HepG2 (cell line): ENCODE results near the gene DAPK1. TPM values are rescaled to one million over a fixed set of nuclear protein-coding genes. Genes with fewer than 3 reads are reported as not detected.

ENCODE experiments used
- ATAC-seq: fragments of 200-7000 bp; cut with Tn5 transposase; 3 replicates; pipeline ENCODE4 v1.9.1; 2020; ENCODE audit warnings: mild to moderate bottlenecking, moderate library complexity
- BruUV-seq: library from RNA; stranded (reverse); fragments of 400-500 nt; replicated peaks from 2 replicates; lab custom pipeline; 2021; lab: Mats Ljungman, UMichigan
- CTCF ChIA-PET: fragments of 300-600 bp; formaldehyde crosslinking; extraction: SDS; loops from one replicate; lab custom pipeline; 2021; ENCODE audit warnings: low total read pairs, inconsistent platforms, low intra/inter-chr PET ratio; lab: Yijun Ruan, JAX
- POLR2A ChIA-PET: fragments of 350-600 bp; sonication (Branson Sonifier 250); formaldehyde crosslinking; loops from one replicate; lab custom pipeline; 2020; ENCODE audit warnings: antibody characterized with exemption, inconsistent platforms; lab: Yijun Ruan, JAX
- DNase-seq: peaks from one replicate; pipeline ENCODE4 v3.0.0-alpha.2; 2015; ENCODE audit warnings: low spot score
- FAIRE-seq: peaks from 3 replicates; lab custom pipeline; 2011; peaks lifted over from hg19 to GRCh38; lab: Jason Lieb, UNC
- H2AFZ ChIP-seq: one replicate; pipeline ENCODE4 v1.6.1; 2011; ENCODE audit warnings: low read length, inconsistent platforms
- H3K27ac ChIP-seq: fragments of 300-600 bp; 3 replicates; pipeline ENCODE4 v1.8.0; 2011; ENCODE audit warnings: mixed run types, mild to moderate bottlenecking, mixed read lengths, low read length, inconsistent platforms; ENCODE audit not compliant: insufficient read depth; ENCODE audit errors: extremely low read length
- H3K27me3 ChIP-seq, 2 experiments: fragments of 200-600 bp in 1 of 2; 2 replicates in 1 of 2; 3 replicates in 1 of 2; pipeline versions ENCODE4 v1.6.0 to v1.8.0; 2011; ENCODE audit warnings: low read length in 2 of 2, mild to moderate bottlenecking in 2 of 2, moderate library complexity in 2 of 2, inconsistent platforms in 1 of 2; ENCODE audit not compliant: insufficient read depth in 2 of 2, control insufficient read depth in 1 of 2
- H3K36me3 ChIP-seq, 2 experiments: fragments of 200-600 bp in 1 of 2; replicated peaks in 1 of 2; 2 replicates in 1 of 2; 3 replicates in 1 of 2; pipeline versions ENCODE4 v1.5.1 to v1.8.0; 2011; ENCODE audit warnings: low read length in 2 of 2, inconsistent platforms in 1 of 2; ENCODE audit not compliant: insufficient read depth in 2 of 2, control insufficient read depth in 1 of 2
- H3K4me1 ChIP-seq: 2 replicates; pipeline ENCODE4 v1.5.1; 2012; ENCODE audit warnings: low read length, inconsistent platforms; ENCODE audit not compliant: insufficient read depth
- H3K4me2 ChIP-seq: 2 replicates; pipeline ENCODE4 v1.6.0; 2011; ENCODE audit warnings: low read depth, low read length, inconsistent platforms
- H3K4me3 ChIP-seq, 3 experiments: fragments of 200-600 bp in 1 of 3; sonication (generic), shearing (Covaris generic) in 1 of 3; replicated peaks in 1 of 3; 2 replicates each; pipeline ENCODE4 v1.5.1; 2011 to 2016; ENCODE audit warnings: low read length in 3 of 3, inconsistent platforms in 2 of 3, low read depth in 2 of 3, mild to moderate bottlenecking in 2 of 3, control low read depth in 1 of 3, mixed read lengths in 1 of 3; ENCODE audit not compliant: insufficient read depth in 1 of 3
- H3K79me2 ChIP-seq: one replicate; pipeline ENCODE4 v1.6.1; 2011; ENCODE audit warnings: low read length, inconsistent platforms; ENCODE audit not compliant: insufficient read depth
- H3K9ac ChIP-seq: 2 replicates; pipeline ENCODE4 v1.6.0; 2011; ENCODE audit warnings: mild to moderate bottlenecking, low read depth, low read length, inconsistent platforms; ENCODE audit not compliant: insufficient read depth
- H3K9me3 ChIP-seq: 2 replicates; pipeline ENCODE4 v1.5.1; 2012; ENCODE audit warnings: mild to moderate bottlenecking, low read length
- H4K20me1 ChIP-seq: 2 replicates; pipeline ENCODE4 v1.6.0; 2011; ENCODE audit warnings: inconsistent platforms, mild to moderate bottlenecking, low read length, moderate library complexity; ENCODE audit not compliant: insufficient read depth
- CCDC6 ChIP-seq: sonication (generic); formaldehyde crosslinking; IDR thresholded peaks from 2 replicates; pipeline ENCODE4 v1.8.1; 2022; ENCODE audit warnings: mild to moderate bottlenecking, missing genetic modification reagents, moderate library complexity
- KLF9 ChIP-seq: IDR thresholded peaks from 2 replicates; pipeline ENCODE4 v1.6.1; 2016; ENCODE audit warnings: low read depth
- RCOR2 ChIP-seq: IDR thresholded peaks from 2 replicates; pipeline ENCODE4 v1.6.1; 2016; ENCODE audit warnings: missing biosample characterization, missing genetic modification reagents
- SIN3B ChIP-seq: fragments of 150-350 bp; IDR thresholded peaks from 2 replicates; pipeline ENCODE4 v1.6.1; 2014; ENCODE audit warnings: low read length
- SMARCE1 ChIP-seq: fragments of 450-650 bp; IDR thresholded peaks from 2 replicates; pipeline ENCODE4 v1.6.1; 2017; ENCODE audit warnings: borderline replicate concordance
- TMF1 ChIP-seq: sonication (generic); formaldehyde crosslinking; IDR thresholded peaks from 2 replicates; pipeline ENCODE4 v1.8.1; 2022; ENCODE audit warnings: low read depth, missing genetic modification reagents
- ZMYM4 ChIP-seq: sonication (generic); formaldehyde crosslinking; IDR thresholded peaks from 2 replicates; pipeline ENCODE4 v1.8.1; 2023; ENCODE audit warnings: mild to moderate bottlenecking, missing genetic modification reagents
- ZNF143 ChIP-seq: sonication (generic); formaldehyde crosslinking; IDR thresholded peaks from 2 replicates; pipeline ENCODE4 v1.4.0; 2020; ENCODE audit warnings: missing genetic modification reagents
- ZNF615 ChIP-seq: sonication (generic); formaldehyde crosslinking; IDR thresholded peaks from 2 replicates; pipeline ENCODE4 v1.5.0; 2020; ENCODE audit warnings: mild to moderate bottlenecking, missing genetic modification reagents, borderline replicate concordance
- ZSCAN30 ChIP-seq: sonication (generic); formaldehyde crosslinking; IDR thresholded peaks from 2 replicates; pipeline ENCODE4 v1.5.0; 2020; ENCODE audit warnings: mild to moderate bottlenecking, missing genetic modification reagents
- WGBS: methylation state at CpG from one replicate; pipeline ENCODE4 v1.1.6; 2017; ENCODE audit warnings: low lambda C conversion rate; 5-methylcytosine and 5-hydroxymethylcytosine counted together
- in situ Hi-C: cut with HindIII; loops from 2 replicates; pipeline ENCODE4 v1.10.0; 2017; ENCODE audit warnings: low pct_unique_long_range_greater_than_20kb; ENCODE audit not compliant: extremely low pct_ligation_motif_present
- intact Hi-C: fragments of 100-400 bp; cut with micrococcal nuclease; formaldehyde crosslinking; loops from one replicate; pipeline ENCODE4 v1.10.0; 2022; ENCODE audit not compliant: unreplicated experiment
- polyA plus RNA-seq, 8 experiments: library from polyadenylated mRNA; depleted of rRNA in 3 of 8; stranded (reverse) in 7 of 8; unstranded in 1 of 8; fragments of >200 nt; fragmentation: Illumina TruSeq in 4 of 8; extraction: Trizol in 4 of 8; gene quantifications; 2 replicates each; pipeline versions ENCODE4 v1.2.1 to v1.2.3, GENCODE V29; 2011 to 2016; ENCODE audit warnings: low read depth in 4 of 8, missing spikeins in 1 of 8, mixed read lengths in 1 of 8; ENCODE audit not compliant: insufficient read depth in 1 of 8
- total RNA-seq, 5 experiments: library from RNA; depleted of rRNA; stranded (reverse); fragments of >200 nt; fragmentation: Illumina TruSeq; extraction: Trizol; gene quantifications; 2 replicates each; pipeline ENCODE4 v1.2.3, GENCODE V29; 2016; ENCODE audit warnings: low read depth in 1 of 5
- TF ChIP-seq, protein P1 (sequence below): sonication (generic); formaldehyde crosslinking; IDR thresholded peaks from 2 replicates; pipeline ENCODE4 v1.4.0; 2020; ENCODE audit warnings: low read depth, mild to moderate bottlenecking, missing genetic modification reagents
- TF ChIP-seq, protein P2 (sequence below): IDR thresholded peaks from 2 replicates; pipeline ENCODE4 v1.6.1; 2018; ENCODE audit warnings: missing genetic modification reagents, mild to moderate bottlenecking, missing compliant biosample characterization
- TF ChIP-seq, protein P3 (sequence below): sonication (generic); formaldehyde crosslinking; IDR thresholded peaks from 2 replicates; pipeline ENCODE4 v1.4.0; 2020; ENCODE audit warnings: mild to moderate bottlenecking, missing genetic modification reagents, borderline replicate concordance
- TF ChIP-seq, protein P4 (sequence below): sonication (generic); formaldehyde crosslinking; IDR thresholded peaks from 2 replicates; pipeline ENCODE4 v1.8.1; 2023; ENCODE audit warnings: mild to moderate bottlenecking, inconsistent platforms, moderate library complexity, missing genetic modification reagents, borderline replicate concordance
- TF ChIP-seq, protein P5 (sequence below): sonication (generic); formaldehyde crosslinking; IDR thresholded peaks from 2 replicates; pipeline ENCODE4 v1.4.0; 2020; ENCODE audit warnings: missing genetic modification reagents, low read depth, mild to moderate bottlenecking, borderline replicate concordance

The DAPK1 gene
- total and polyA plus RNA-seq, 2 of the 13 experiments (the other 11 are each of a cell fraction or from before 2014, with no cell fraction given) = 35.7 to 35.9 TPM

DNA sequence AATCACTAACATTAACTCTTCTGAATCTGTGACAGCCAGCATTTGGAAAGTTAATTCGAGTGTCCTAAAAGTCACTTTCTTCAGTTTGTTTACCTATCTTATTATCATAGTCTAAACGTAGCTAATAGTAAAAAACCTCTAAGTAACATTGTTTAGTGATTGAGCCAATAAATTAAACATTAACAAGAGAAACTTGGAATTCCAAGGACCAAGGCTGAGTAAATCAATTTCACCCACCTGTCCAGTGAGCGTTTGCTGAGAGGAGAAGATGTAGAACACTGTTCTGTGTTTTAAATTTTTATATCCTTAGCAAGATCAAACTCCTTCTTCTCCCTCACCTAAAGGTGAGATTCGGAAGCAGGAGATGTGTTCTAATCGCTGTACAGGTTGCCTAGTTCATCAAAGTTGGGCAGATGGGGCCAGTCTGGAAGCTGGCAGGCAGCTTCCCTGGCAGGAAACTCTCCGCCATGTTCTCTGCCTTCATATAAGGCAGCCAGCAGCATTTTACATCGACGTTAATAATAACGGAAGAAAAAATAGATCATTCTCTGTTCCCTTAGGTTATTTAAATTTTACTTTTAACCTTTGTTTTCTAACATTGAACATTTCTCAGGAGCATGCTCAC lies 89.2 kb downstream of the DAPK1 start:
- no peak overlapping the region for H3K4me3 ChIP-seq
- H3K27me3 ChIP-seq = no peaks in the 10 kb centered on the region
- no peak overlapping the region for H2AFZ ChIP-seq
- no peaks in the 10 kb centered on the region for H3K9me3 ChIP-seq
- FAIRE-seq (no peak), ATAC-seq (no peak), DNase-seq (no peak)
- H3K9ac ChIP-seq = no peak overlapping the region
- intact Hi-C loops (no loop called here), in situ Hi-C loops (no loop called here)
- peaks cover 11% of the 10 kb centered on the region for H3K79me2 ChIP-seq
- peaks cover 33% of the 10 kb centered on the region for H3K4me1 ChIP-seq
- H3K36me3 ChIP-seq = no peaks in the 10 kb centered on the region; a peak in 1 of 5 replicates
- no peaks in the 10 kb centered on the region for H4K20me1 ChIP-seq
- ChIA-PET POLR2A (interaction anchor here (2.1 kb wide), 1 partner anchor 26 kb away, joined by 7 read pairs; no protein-coding TSS in a partner anchor), CTCF (no interaction called here)
- 78% methylated on average over 9 of the region's 9 CpGs for WGBS
- no TSS peak for BruUV-seq
- no peak overlapping the region for H3K4me2 ChIP-seq
- H3K27ac ChIP-seq = no peak overlapping the region
- TF ChIP-seq TMF1 (no peak), SMARCE1 (no peak), SIN3B (no peak), ZNF143 (CRISPR knock-in tag) (no peak), ZNF615 (CRISPR knock-in tag) (no peak), CCDC6 (CRISPR knock-in tag) (no peak), RCOR2 (CRISPR knock-in tag) (no peak), ZSCAN30 (CRISPR knock-in tag) (no peak), KLF9 (CRISPR knock-in tag) (no peak), ZMYM4 (CRISPR knock-in tag) (no peak)
- TF ChIP-seq, protein P1, sequence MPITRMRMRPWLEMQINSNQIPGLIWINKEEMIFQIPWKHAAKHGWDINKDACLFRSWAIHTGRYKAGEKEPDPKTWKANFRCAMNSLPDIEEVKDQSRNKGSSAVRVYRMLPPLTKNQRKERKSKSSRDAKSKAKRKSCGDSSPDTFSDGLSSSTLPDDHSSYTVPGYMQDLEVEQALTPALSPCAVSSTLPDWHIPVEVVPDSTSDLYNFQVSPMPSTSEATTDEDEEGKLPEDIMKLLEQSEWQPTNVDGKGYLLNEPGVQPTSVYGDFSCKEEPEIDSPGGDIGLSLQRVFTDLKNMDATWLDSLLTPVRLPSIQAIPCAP (CRISPR knock-in tag) = no peak
- TF ChIP-seq, protein P2, sequence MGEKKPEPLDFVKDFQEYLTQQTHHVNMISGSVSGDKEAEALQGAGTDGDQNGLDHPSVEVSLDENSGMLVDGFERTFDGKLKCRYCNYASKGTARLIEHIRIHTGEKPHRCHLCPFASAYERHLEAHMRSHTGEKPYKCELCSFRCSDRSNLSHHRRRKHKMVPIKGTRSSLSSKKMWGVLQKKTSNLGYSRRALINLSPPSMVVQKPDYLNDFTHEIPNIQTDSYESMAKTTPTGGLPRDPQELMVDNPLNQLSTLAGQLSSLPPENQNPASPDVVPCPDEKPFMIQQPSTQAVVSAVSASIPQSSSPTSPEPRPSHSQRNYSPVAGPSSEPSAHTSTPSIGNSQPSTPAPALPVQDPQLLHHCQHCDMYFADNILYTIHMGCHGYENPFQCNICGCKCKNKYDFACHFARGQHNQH (CRISPR knock-in tag) = no peak
- TF ChIP-seq, protein P3, sequence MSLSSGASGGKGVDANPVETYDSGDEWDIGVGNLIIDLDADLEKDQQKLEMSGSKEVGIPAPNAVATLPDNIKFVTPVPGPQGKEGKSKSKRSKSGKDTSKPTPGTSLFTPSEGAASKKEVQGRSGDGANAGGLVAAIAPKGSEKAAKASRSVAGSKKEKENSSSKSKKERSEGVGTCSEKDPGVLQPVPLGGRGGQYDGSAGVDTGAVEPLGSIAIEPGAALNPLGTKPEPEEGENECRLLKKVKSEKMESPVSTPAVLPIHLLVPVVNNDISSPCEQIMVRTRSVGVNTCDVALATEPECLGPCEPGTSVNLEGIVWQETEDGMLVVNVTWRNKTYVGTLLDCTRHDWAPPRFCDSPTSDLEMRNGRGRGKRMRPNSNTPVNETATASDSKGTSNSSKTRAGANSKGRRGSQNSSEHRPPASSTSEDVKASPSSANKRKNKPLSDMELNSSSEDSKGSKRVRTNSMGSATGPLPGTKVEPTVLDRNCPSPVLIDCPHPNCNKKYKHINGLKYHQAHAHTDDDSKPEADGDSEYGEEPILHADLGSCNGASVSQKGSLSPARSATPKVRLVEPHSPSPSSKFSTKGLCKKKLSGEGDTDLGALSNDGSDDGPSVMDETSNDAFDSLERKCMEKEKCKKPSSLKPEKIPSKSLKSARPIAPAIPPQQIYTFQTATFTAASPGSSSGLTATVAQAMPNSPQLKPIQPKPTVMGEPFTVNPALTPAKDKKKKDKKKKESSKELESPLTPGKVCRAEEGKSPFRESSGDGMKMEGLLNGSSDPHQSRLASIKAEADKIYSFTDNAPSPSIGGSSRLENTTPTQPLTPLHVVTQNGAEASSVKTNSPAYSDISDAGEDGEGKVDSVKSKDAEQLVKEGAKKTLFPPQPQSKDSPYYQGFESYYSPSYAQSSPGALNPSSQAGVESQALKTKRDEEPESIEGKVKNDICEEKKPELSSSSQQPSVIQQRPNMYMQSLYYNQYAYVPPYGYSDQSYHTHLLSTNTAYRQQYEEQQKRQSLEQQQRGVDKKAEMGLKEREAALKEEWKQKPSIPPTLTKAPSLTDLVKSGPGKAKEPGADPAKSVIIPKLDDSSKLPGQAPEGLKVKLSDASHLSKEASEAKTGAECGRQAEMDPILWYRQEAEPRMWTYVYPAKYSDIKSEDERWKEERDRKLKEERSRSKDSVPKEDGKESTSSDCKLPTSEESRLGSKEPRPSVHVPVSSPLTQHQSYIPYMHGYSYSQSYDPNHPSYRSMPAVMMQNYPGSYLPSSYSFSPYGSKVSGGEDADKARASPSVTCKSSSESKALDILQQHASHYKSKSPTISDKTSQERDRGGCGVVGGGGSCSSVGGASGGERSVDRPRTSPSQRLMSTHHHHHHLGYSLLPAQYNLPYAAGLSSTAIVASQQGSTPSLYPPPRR (CRISPR knock-in tag) = no peak
- TF ChIP-seq, protein P4, sequence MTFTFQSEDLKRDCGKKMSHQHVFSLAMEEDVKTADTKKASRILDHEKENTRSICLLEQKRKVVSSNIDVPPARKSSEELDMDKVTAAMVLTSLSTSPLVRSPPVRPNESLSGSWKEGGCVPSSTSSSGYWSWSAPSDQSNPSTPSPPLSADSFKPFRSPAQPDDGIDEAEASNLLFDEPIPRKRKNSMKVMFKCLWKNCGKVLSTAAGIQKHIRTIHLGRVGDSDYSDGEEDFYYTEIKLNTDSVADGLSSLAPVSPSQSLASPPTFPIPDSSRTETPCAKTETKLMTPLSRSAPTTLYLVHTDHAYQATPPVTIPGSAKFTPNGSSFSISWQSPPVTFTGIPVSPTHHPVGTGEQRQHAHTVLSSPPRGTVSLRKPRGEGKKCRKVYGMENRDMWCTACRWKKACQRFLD = no peak
- TF ChIP-seq, protein P5, sequence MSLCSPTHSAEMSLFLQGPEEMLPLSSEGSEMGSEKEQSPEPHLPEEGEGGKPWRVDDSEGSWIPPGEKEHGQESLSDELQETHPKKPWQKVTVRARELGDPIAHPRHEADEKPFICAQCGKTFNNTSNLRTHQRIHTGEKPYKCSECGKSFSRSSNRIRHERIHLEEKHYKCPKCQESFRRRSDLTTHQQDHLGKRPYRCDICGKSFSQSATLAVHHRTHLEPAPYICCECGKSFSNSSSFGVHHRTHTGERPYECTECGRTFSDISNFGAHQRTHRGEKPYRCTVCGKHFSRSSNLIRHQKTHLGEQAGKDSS (CRISPR knock-in tag) = no peak
